Body of pancreas (tissue), 4 donors: Measurements from ENCODE around the gene ADPRM. TPM values are rescaled to one million over a fixed set of nuclear protein-coding genes. Genes with fewer than 3 reads are reported as not detected.
"Not testable (repeated sequence)": the region's sequence is repeated elsewhere in the genome, so short reads cannot be mapped to it uniquely, and the experiment has no call there.

ENCODE experiments used
- ATAC-seq: fragments of 150-250 bp; one replicate; pipeline ENCODE4 v1.9.1; 2016
- DNase-seq, 4 donors: peaks; one replicate each; pipeline ENCODE4 v3.0.0-alpha.2; 2019
- H3K27ac ChIP-seq, 4 donors: fragments of 200-600 bp; sonication (generic); 1 replicate in 3 of 4; 2 replicates in 1 of 4; pipeline versions ENCODE4 v1.5.1 to v1.6.1; 2016 to 2019; ENCODE audit warnings: mild to moderate bottlenecking in 1 of 4, mixed read lengths in 1 of 4, moderate library complexity in 1 of 4
- H3K27me3 ChIP-seq, 2 donors: fragments of 200-600 bp; sonication (generic); one replicate each; pipeline ENCODE4 v1.6.0; 2016; ENCODE audit warnings: mild to moderate bottlenecking in 1 of 2
- H3K36me3 ChIP-seq, 2 donors: fragments of 200-600 bp; sonication (generic); replicated peaks in 1 of 2; 2 replicates each; pipeline ENCODE4 v1.5.1; 2016; ENCODE audit warnings: low read depth in 2 of 2; ENCODE audit not compliant: insufficient read depth in 1 of 2
- H3K4me1 ChIP-seq: fragments of 200-600 bp; sonication (generic); one replicate; pipeline ENCODE4 v1.6.0; 2016
- H3K4me3 ChIP-seq, 2 donors: fragments of 200-600 bp; sonication (generic); 1 replicate in 1 of 2; 2 replicates in 1 of 2; pipeline ENCODE4 v1.5.1; 2016 to 2019
- H3K9me3 ChIP-seq, 3 donors: fragments of 200-600 bp; sonication (generic); 1 replicate in 2 of 3; 2 replicates in 1 of 3; pipeline ENCODE4 v1.5.1; 2016
- POLR2A ChIP-seq, 3 donors: fragments of 450-650 bp; IDR thresholded peaks; one replicate each; pipeline ENCODE4 v1.6.1; 2016; ENCODE audit warnings: antibody characterized with exemption in 3 of 3, mild to moderate bottlenecking in 2 of 3
- WGBS, 2 donors: methylation state at CpG; one replicate each; pipeline ENCODE4 v1.1.5; 2017; 5-methylcytosine and 5-hydroxymethylcytosine counted together
- intact Hi-C: fragments of 100-400 bp; cut with DNase I; formaldehyde crosslinking; loops from one replicate; pipeline ENCODE4 v1.15.1; 2023
- total RNA-seq, 2 donors: library from RNA; depleted of rRNA; stranded (reverse); fragments of >200 nt; gene quantifications; one replicate each; pipeline ENCODE4 v1.1.0, GENCODE V29; 2016
- TF ChIP-seq, protein P1 (sequence below), 7 experiments: fragments of 450-650 bp in 4 of 7; fragments of 200-600 bp in 3 of 7; sonication (generic) in 3 of 7; IDR thresholded peaks; one replicate each; pipeline ENCODE4 v1.5.1; 2016 to 2019; ENCODE audit warnings: antibody characterized with exemption in 7 of 7

The ADPRM gene
- total RNA-seq, 2 donors from 2014 or later, result 2.3 to 6.2 TPM

- peaks cover 0 to 2% of the 10 kb centered on the region in 2 donors for H3K36me3 ChIP-seq
Measured at GRCh38 chr17:10727192-10727591, 29.8 kb downstream of the ADPRM start.

GRCh38 chr17:10728331-10728892, 31.0 kb downstream of the ADPRM start:
- 92 to 96% methylated on average over 10 of the region's 10 CpGs for WGBS, 2 donors

More at GRCh38 chr17:10727192-10727591, 29.8 kb downstream of the ADPRM start:
- 80 to 94% methylated on average over 5 of the region's 5 CpGs for WGBS, 2 donors
- DNase-seq, result no peak
- Histone ChIP-seq H3K27me3 (no peaks in the 10 kb centered on the region), H3K27ac (no peak overlapping the region), H3K4me1 (peaks cover 11% of the 10 kb centered on the region), H3K9me3 (no peaks in the 10 kb centered on the region), H3K4me3 (no peak overlapping the region)
- TF ChIP-seq POLR2A (IDR thresholded peaks at IDR 0.05), result no peak
- TF ChIP-seq, protein P1, sequence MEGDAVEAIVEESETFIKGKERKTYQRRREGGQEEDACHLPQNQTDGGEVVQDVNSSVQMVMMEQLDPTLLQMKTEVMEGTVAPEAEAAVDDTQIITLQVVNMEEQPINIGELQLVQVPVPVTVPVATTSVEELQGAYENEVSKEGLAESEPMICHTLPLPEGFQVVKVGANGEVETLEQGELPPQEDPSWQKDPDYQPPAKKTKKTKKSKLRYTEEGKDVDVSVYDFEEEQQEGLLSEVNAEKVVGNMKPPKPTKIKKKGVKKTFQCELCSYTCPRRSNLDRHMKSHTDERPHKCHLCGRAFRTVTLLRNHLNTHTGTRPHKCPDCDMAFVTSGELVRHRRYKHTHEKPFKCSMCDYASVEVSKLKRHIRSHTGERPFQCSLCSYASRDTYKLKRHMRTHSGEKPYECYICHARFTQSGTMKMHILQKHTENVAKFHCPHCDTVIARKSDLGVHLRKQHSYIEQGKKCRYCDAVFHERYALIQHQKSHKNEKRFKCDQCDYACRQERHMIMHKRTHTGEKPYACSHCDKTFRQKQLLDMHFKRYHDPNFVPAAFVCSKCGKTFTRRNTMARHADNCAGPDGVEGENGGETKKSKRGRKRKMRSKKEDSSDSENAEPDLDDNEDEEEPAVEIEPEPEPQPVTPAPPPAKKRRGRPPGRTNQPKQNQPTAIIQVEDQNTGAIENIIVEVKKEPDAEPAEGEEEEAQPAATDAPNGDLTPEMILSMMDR (IDR thresholded peaks at IDR 0.05), result no peak
- ATAC-seq, result no peak
- intact Hi-C loops, result no loop called here

GRCh38 chr17:10729334-10730193, 32.2 kb downstream of the ADPRM start, which contains the start of gene TMEM220:
Gene TMEM220, minus strand, starts transcription at chr17:10730023. Its CDS starts 172 bp downstream, at chr17:10729851.
- 1 to 10% methylated on average over 28 to 79 of the region's 79 CpGs for WGBS, 2 donors
- peaks cover 11% of the 10 kb centered on the region for H3K4me1 ChIP-seq
- peak within 1 kb of the TSS; percentile 42 to 52 for H3K4me3 ChIP-seq
- H3K27me3 ChIP-seq, result no peaks in the 10 kb centered on the region
- H3K27ac ChIP-seq, result peak within 1 kb of the TSS; percentile 76 to 95 (median 91)
- no peaks in the 10 kb centered on the region for H3K9me3 ChIP-seq
- intact Hi-C loops, result no loop called here
- peaks cover 0 to 2% of the 10 kb centered on the region in 2 donors for H3K36me3 ChIP-seq
- ATAC-seq (peak; percentile 92), DNase-seq (peak; percentile 76 to 87 (median 80))
- TF ChIP-seq, protein P1 (IDR thresholded peaks at IDR 0.05), result no peak
- peak; percentile 69 to 87 (median 83) for TF ChIP-seq POLR2A (IDR thresholded peaks at IDR 0.05)

More at GRCh38 chr17:10728331-10728892, 31.0 kb downstream of the ADPRM start:
- Histone ChIP-seq H3K36me3 (peaks cover 0 to 2% of the 10 kb centered on the region in 2 donors), H3K4me3 (no peak overlapping the region), H3K4me1 (peaks cover 11% of the 10 kb centered on the region), H3K27ac (no peak overlapping the region), H3K27me3 (no peaks in the 10 kb centered on the region), H3K9me3 (no peaks in the 10 kb centered on the region)
- ATAC-seq, result no peak
- intact Hi-C loops, result no loop called here
- DNase-seq, result no peak
- TF ChIP-seq POLR2A (IDR thresholded peaks at IDR 0.05), result no peak

DNA sequence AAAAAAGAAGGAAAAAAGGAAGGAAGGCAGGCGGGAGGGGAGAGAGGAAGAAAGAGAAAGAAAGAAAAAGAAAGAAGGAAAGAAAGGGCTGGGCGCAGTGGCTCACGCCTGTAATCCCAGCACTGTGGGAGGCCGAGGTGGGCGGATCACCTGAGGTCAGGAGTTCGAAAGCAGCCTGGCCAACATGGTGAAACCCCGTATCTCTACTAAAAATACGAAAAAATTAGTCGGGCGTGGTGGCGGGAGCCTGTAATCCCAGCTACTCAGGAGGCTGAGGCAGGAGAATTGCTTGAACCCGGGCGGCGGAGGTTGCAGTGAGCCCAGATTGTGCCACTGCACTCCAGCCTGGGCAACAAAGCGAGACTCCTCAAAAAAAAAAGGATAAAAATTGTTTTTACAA, 32.9 kb downstream of the ADPRM start:
- H3K4me3 ChIP-seq, result peak overlapping the region in 1 of 2 donors; percentile 42
- WGBS, 2 donors, result 13 to 14% methylated on average over 15 of the region's 15 CpGs
- H3K36me3 ChIP-seq, H3K27me3 ChIP-seq, H3K9me3 ChIP-seq, intact Hi-C loops: not testable (repeated sequence)
- peak overlapping the region in 3 of 4 donors; percentile 89 to 95 (median 93) for H3K27ac ChIP-seq
- peak in 1 of 4 donors; percentile 26 for DNase-seq
- peak; percentile 5 for ATAC-seq
- peaks cover 11% of the 10 kb centered on the region for H3K4me1 ChIP-seq

- WGBS, 2 donors, result 95% methylated on average over 6 of the region's 6 CpGs
- intact Hi-C loops, result no loop called here
- DNase-seq, result no peak
Measured at GRCh38 chr17:10731408-10731879, 34.0 kb downstream of the ADPRM start.

DNA sequence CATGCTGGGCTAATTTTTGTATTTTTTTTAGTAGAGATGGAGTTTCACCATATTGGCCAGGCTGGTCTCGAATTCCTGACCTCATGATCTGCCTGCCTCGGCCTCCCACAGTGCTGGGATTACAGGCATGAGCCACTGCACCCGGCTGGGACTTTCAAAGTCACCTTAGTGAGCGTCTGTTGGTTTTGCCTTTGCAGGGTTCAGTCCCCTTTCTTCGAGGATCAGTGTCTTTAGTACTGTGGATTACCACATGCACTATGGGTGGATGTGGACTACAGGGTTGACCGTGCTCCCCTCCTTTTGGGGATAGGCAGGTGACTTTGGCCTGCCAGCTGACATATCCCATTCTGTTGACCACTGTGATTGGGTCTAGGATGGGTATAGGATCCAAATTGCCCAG, 34.7 kb downstream of the ADPRM start:
- H3K27me3 ChIP-seq, H3K27ac ChIP-seq, intact Hi-C loops, DNase-seq, H3K36me3 ChIP-seq, H3K9me3 ChIP-seq, ATAC-seq, H3K4me3 ChIP-seq: not testable (repeated sequence)
- H3K4me1 ChIP-seq, result peaks cover 16% of the 10 kb centered on the region
- 90 to 94% methylated on average over 5 to 6 of the region's 6 CpGs for WGBS, 2 donors

More at GRCh38 chr17:10731408-10731879, 34.0 kb downstream of the ADPRM start:
- peaks cover 11% of the 10 kb centered on the region for H3K4me1 ChIP-seq
- no peak for ATAC-seq
- H3K9me3 ChIP-seq, result no peaks in the 10 kb centered on the region
- TF ChIP-seq, protein P1 (IDR thresholded peaks at IDR 0.05), result no peak
- H3K27ac ChIP-seq, result no peak overlapping the region
- H3K4me3 ChIP-seq, result no peak overlapping the region
- H3K27me3 ChIP-seq, result no peaks in the 10 kb centered on the region
- no peaks in the 10 kb centered on the region for H3K36me3 ChIP-seq
